HL-60 (cell line): Measurements from ENCODE around the gene MZB1.

Experiments
- CTCF ChIP-seq: IDR thresholded peaks from one replicate; pipeline ENCODE4 v1.5.1; 2011; ENCODE audit warnings: low read length, control low read depth, inconsistent platforms; ENCODE audit not compliant: insufficient read depth
- GABPA ChIP-seq: IDR thresholded peaks from 2 replicates; pipeline ENCODE4 v1.6.1; 2012; ENCODE audit warnings: low read depth
- POLR2AphosphoS5 ChIP-seq: IDR thresholded peaks from 2 replicates; pipeline ENCODE4 v1.6.1; 2012; ENCODE audit warnings: low read depth
- REST ChIP-seq: IDR thresholded peaks from 2 replicates; pipeline ENCODE4 v1.6.1; 2012; ENCODE audit warnings: low read depth; ENCODE audit not compliant: insufficient replicate concordance
- SPI1 ChIP-seq: IDR thresholded peaks from 2 replicates; pipeline ENCODE4 v1.6.1; 2012; ENCODE audit warnings: low read depth, mild to moderate bottlenecking, borderline replicate concordance

DNA sequence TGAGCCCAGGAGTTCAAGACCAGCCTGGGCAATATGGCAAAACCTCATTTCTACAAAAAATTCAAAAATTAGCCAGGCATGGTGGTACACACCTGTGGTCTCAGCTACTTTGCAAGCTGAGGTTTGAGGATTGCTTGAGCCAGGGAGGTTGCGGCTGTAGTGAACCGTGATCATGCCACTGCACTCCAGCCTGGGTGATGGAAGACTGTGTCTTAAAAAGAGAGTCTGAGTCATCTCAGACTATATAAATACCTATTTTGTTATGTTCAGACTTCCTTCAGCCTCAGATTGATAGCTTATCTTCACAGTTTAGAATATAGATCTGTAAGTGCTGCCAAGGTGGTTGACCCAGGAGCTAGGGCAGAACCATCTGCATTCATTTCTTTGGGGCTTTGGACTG, 49.7 kb downstream of the MZB1 start:
- TF ChIP-seq CTCF (no peak), POLR2AphosphoS5 (no peak), REST (no peak), GABPA (no peak), SPI1 (no peak)
